ENCODE results near the gene UBE3C. TPM values are rescaled to one million over a fixed set of nuclear protein-coding genes. Genes with fewer than 3 reads are reported as not detected.

Gene UBE3C
- total and polyA plus RNA-seq, 2 of the 13 experiments (the other 11 are each of a cell fraction or from before 2014, with no cell fraction given), result 27.0 to 48.2 TPM

DNA sequence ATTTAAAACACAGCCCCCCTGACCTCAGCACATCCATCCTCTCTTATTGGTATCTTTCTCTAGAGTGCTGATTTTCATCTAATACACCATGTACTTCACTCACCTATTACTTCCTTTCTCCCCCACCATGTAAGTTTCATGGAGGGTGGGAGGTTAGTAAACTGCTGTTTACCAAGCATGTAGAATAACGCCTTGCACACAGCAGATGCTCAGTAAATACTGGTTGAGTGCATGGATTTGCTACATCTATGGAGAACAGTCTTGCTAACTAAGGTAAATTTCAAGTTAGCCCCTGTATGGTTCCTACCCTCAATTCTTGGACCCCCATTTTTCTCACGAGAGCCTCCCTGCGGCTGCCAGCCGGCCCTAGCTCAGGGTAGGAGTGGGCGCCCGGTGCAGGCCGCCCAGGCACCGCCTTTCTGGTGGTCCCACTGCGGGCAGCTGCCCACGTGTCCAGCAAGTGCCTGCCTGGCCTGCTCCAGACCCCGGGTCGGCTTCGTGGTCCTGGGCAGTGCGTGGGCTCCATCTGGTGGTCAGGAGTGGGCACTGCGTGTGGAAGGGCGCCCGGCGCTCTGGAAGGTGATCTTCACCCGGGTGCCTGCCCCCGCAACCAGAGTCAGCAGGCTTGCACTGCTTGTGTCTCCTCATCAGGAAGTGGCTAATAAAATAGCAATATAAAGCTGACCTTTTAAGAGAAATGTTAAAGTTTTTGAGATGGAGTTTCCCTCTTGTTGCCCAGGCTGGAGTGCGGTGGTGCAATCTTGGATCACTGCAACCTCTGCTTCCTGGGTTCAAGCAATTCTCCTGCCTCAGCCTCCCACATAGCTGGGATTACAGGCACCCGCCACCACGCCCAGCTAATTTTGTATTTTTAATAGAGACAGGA, 134.7 kb downstream of the UBE3C start (continued):
- TF ChIP-seq NR2F1 (CRISPR knock-in tag; IDR thresholded peaks at IDR 0.05), result no peak
- no peak for TF ChIP-seq NBN (conservative IDR thresholded peaks at IDR 0.05)
- no peak for TF ChIP-seq FOXA3 (CRISPR knock-in tag; IDR thresholded peaks at IDR 0.05)
- TF ChIP-seq CCDC6 (CRISPR knock-in tag; IDR thresholded peaks at IDR 0.05), result peak; percentile 66; the same call in 1 of the 2 replicates
- TF ChIP-seq AGO2 (optimal IDR thresholded peaks at IDR 0.05; ENCODE audit: low read depth, low read length), result peak; percentile 83
- peak; percentile 53; the same call in 1 of the 2 replicates for TF ChIP-seq BHLHE40 (IDR thresholded peaks at IDR 0.05; ENCODE audit: low read length)
- TF ChIP-seq ZNF768 (CRISPR knock-in tag; IDR thresholded peaks at IDR 0.05), result peak; percentile 63; the same call in 1 of the 2 replicates
- peak; percentile 71; the same call in 1 of the 2 replicates for TF ChIP-seq IRF2 (CRISPR knock-in tag; IDR thresholded peaks at IDR 0.05)
- TF ChIP-seq ZNF589 (CRISPR knock-in tag; conservative IDR thresholded peaks at IDR 0.05), result 0 out of 2 replicates have a peak, but pooled peaks have one; percentile 42
- TF ChIP-seq CREB1 (IDR thresholded peaks at IDR 0.05), result no peak
- TF ChIP-seq CREB1 (CRISPR knock-in tag; IDR thresholded peaks at IDR 0.05), result no peak
- no peak for TF ChIP-seq ZNF296 (CRISPR knock-in tag; conservative IDR thresholded peaks at IDR 0.05)
- TF ChIP-seq, protein P1, sequence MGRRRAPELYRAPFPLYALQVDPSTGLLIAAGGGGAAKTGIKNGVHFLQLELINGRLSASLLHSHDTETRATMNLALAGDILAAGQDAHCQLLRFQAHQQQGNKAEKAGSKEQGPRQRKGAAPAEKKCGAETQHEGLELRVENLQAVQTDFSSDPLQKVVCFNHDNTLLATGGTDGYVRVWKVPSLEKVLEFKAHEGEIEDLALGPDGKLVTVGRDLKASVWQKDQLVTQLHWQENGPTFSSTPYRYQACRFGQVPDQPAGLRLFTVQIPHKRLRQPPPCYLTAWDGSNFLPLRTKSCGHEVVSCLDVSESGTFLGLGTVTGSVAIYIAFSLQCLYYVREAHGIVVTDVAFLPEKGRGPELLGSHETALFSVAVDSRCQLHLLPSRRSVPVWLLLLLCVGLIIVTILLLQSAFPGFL (CRISPR knock-in tag; IDR thresholded peaks at IDR 0.05), result no peak
- no peak for TF ChIP-seq SRF (IDR thresholded peaks at IDR 0.05; ENCODE audit: low read depth, low read length)
- TF ChIP-seq, protein P2, sequence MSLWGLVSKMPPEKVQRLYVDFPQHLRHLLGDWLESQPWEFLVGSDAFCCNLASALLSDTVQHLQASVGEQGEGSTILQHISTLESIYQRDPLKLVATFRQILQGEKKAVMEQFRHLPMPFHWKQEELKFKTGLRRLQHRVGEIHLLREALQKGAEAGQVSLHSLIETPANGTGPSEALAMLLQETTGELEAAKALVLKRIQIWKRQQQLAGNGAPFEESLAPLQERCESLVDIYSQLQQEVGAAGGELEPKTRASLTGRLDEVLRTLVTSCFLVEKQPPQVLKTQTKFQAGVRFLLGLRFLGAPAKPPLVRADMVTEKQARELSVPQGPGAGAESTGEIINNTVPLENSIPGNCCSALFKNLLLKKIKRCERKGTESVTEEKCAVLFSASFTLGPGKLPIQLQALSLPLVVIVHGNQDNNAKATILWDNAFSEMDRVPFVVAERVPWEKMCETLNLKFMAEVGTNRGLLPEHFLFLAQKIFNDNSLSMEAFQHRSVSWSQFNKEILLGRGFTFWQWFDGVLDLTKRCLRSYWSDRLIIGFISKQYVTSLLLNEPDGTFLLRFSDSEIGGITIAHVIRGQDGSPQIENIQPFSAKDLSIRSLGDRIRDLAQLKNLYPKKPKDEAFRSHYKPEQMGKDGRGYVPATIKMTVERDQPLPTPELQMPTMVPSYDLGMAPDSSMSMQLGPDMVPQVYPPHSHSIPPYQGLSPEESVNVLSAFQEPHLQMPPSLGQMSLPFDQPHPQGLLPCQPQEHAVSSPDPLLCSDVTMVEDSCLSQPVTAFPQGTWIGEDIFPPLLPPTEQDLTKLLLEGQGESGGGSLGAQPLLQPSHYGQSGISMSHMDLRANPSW (CRISPR knock-in tag; IDR thresholded peaks at IDR 0.05; ENCODE audit: borderline replicate concordance), result no peak
- TF ChIP-seq, protein P3, sequence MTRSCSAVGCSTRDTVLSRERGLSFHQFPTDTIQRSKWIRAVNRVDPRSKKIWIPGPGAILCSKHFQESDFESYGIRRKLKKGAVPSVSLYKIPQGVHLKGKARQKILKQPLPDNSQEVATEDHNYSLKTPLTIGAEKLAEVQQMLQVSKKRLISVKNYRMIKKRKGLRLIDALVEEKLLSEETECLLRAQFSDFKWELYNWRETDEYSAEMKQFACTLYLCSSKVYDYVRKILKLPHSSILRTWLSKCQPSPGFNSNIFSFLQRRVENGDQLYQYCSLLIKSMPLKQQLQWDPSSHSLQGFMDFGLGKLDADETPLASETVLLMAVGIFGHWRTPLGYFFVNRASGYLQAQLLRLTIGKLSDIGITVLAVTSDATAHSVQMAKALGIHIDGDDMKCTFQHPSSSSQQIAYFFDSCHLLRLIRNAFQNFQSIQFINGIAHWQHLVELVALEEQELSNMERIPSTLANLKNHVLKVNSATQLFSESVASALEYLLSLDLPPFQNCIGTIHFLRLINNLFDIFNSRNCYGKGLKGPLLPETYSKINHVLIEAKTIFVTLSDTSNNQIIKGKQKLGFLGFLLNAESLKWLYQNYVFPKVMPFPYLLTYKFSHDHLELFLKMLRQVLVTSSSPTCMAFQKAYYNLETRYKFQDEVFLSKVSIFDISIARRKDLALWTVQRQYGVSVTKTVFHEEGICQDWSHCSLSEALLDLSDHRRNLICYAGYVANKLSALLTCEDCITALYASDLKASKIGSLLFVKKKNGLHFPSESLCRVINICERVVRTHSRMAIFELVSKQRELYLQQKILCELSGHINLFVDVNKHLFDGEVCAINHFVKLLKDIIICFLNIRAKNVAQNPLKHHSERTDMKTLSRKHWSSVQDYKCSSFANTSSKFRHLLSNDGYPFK (CRISPR knock-in tag; IDR thresholded peaks at IDR 0.05; ENCODE audit: borderline replicate concordance), result 0 out of 2 replicates have a peak, but pooled peaks have one; percentile 27
- TF ChIP-seq ZFX (CRISPR knock-in tag; IDR thresholded peaks at IDR 0.05; ENCODE audit: low read depth), result peak; percentile 68
- no peak for TF ChIP-seq ZFAT (CRISPR knock-in tag; conservative IDR thresholded peaks at IDR 0.05)
- TF ChIP-seq, protein P4, sequence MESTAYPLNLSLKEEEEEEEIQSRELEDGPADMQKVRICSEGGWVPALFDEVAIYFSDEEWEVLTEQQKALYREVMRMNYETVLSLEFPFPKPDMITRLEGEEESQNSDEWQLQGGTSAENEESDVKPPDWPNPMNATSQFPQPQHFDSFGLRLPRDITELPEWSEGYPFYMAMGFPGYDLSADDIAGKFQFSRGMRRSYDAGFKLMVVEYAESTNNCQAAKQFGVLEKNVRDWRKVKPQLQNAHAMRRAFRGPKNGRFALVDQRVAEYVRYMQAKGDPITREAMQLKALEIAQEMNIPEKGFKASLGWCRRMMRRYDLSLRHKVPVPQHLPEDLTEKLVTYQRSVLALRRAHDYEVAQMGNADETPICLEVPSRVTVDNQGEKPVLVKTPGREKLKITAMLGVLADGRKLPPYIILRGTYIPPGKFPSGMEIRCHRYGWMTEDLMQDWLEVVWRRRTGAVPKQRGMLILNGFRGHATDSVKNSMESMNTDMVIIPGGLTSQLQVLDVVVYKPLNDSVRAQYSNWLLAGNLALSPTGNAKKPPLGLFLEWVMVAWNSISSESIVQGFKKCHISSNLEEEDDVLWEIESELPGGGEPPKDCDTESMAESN (CRISPR knock-in tag; conservative IDR thresholded peaks at IDR 0.05), result 0 out of 2 replicates have a peak, but pooled peaks have one; percentile 32
- TF ChIP-seq TBX2 (CRISPR knock-in tag; IDR thresholded peaks at IDR 0.05; ENCODE audit: borderline replicate concordance), result peak; percentile 49; the same call in 1 of the 2 replicates
- TF ChIP-seq ZNF557 (CRISPR knock-in tag; IDR thresholded peaks at IDR 0.05), result no peak

Measured in HepG2 (cell line).